Esophagus (tissue), 2 donors: ENCODE results near the gene POLR3G. TPM values are rescaled to one million over a fixed set of nuclear protein-coding genes. Genes with fewer than 3 reads are reported as not detected.

ENCODE experiments used
- H3K27ac ChIP-seq, 2 donors: one replicate each; pipeline ENCODE4 v1.5.1; 2013; ENCODE audit warnings: low read depth in 2 of 2, mild to moderate bottlenecking in 2 of 2, inconsistent platforms in 1 of 2, low read length in 1 of 2, moderate library complexity in 1 of 2
- H3K27me3 ChIP-seq, 2 donors: one replicate each; pipeline ENCODE4 v1.6.1; 2013; ENCODE audit warnings: low read length in 2 of 2, control low read depth in 1 of 2, mild to moderate bottlenecking in 1 of 2; ENCODE audit not compliant: insufficient read depth in 2 of 2, control insufficient read depth in 1 of 2
- H3K36me3 ChIP-seq, 2 donors: one replicate each; pipeline ENCODE4 v1.6.1; 2013; ENCODE audit warnings: low read length in 1 of 2; ENCODE audit not compliant: control insufficient read depth in 2 of 2, insufficient read depth in 2 of 2
- H3K4me1 ChIP-seq, 2 donors: one replicate each; pipeline ENCODE4 v1.6.1; 2013; ENCODE audit warnings: low read length in 1 of 2; ENCODE audit not compliant: control insufficient read depth in 2 of 2, insufficient read depth in 2 of 2
- H3K4me3 ChIP-seq, 2 donors: one replicate each; pipeline ENCODE4 v1.5.1; 2013; ENCODE audit warnings: low read length in 2 of 2, mild to moderate bottlenecking in 2 of 2, low read depth in 1 of 2, moderate library complexity in 1 of 2
- H3K9me3 ChIP-seq, 2 donors: one replicate each; pipeline ENCODE4 v1.6.1; 2013; ENCODE audit warnings: mild to moderate bottlenecking in 2 of 2, low read depth in 1 of 2, low read length in 1 of 2, moderate library complexity in 1 of 2; ENCODE audit not compliant: control insufficient read depth in 2 of 2, insufficient read depth in 1 of 2
- WGBS, 2 donors: extraction: QIAGEN DNeasy Blood & Tissue Kit; methylation state at CpG; one replicate each; pipeline ENCODE4 v1.1.7; 2013; 5-methylcytosine and 5-hydroxymethylcytosine counted together
- polyA plus RNA-seq, 2 donors: library from polyadenylated mRNA; stranded (reverse); fragments of 200-250 nt; gene quantifications; one replicate each; pipeline ENCODE4 v1.2.3, GENCODE V29; 2013
- donor health status: healthy with polysubstance abuse.
- donor health status: Bipolar disorder and iron deficiency.

POLR3G gene
- polyA plus RNA-seq, 2 donors = 1.9 to 3.4 TPM

DNA sequence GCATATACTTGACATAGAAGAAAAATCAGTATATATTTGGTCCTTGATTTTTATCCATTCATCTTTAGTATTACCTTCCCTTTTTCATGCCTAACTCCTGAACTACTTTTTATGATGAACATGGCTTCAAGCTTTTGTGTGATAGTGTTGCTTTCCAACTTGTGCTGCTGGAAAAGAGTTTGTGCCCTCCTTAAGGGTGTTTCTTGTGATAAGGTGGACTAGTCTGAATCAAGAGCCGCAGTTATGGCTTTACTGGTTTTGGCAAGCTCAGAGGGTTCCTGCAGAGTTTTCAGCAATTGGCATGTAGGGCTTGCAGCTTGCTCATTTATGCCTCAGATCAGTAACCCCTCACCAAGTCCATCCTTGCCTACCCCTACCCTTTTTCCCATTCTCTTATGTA, 20.5 kb downstream of the POLR3G start:
- H3K27ac ChIP-seq = no peak overlapping the region
- no peak overlapping the region for H3K4me3 ChIP-seq
- no peaks in the 10 kb centered on the region for H3K36me3 ChIP-seq
- no peaks in the 10 kb centered on the region for H3K4me1 ChIP-seq
- H3K9me3 ChIP-seq = no peaks in the 10 kb centered on the region
- no peaks in the 10 kb centered on the region for H3K27me3 ChIP-seq
- WGBS, 2 donors = 94 to 95% methylated on average over 1 of the region's 1 CpG

DNA sequence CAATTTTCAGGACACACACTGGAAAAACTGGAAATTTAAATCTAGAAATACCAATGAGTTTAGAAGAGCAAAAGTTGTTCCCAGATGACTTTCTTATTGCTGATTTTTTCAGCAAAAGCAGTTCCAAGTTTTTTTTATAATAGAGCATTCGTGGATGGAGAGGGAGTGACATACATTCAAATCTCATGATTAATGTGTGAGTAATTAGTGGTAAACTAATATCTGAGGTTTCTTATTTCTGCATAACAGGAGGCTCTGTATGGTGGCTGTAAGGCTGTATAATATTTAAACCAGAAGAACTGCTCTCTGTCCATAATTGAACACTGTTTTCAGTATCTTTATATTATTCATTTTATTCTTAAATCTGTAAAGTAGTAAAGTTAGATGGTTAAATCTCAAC, 28.9 kb downstream of the POLR3G start:
- no peaks in the 10 kb centered on the region for H3K4me1 ChIP-seq
- H3K27me3 ChIP-seq = no peaks in the 10 kb centered on the region
- H3K36me3 ChIP-seq = no peaks in the 10 kb centered on the region
- WGBS, 2 donors = 52 to 65% methylated on average over 1 of the region's 1 CpG
- no peaks in the 10 kb centered on the region for H3K9me3 ChIP-seq
- H3K27ac ChIP-seq = no peak overlapping the region
- H3K4me3 ChIP-seq = no peak overlapping the region

DNA sequence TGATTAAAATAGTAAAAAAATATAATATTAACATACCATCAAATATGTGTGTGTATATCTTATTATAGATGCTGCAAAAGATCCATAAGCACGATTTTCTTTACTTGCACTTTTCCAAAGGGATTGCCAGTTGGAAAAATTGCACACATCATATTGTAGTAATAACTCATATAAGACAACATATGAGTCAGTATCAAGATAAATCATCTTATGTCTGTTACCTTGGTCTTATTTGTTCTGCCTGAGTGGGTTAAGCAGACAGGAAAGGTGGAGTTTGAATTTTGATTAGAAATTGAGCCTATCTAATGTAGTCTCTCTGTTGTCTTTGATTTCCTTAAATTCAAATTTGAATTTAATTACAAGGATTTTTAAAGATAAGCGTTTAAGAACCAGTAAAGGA, 30.1 kb downstream of the POLR3G start:
- H3K9me3 ChIP-seq = no peaks in the 10 kb centered on the region
- H3K4me1 ChIP-seq = no peaks in the 10 kb centered on the region
- WGBS, 2 donors = 90 to 93% methylated on average over 2 of the region's 2 CpGs
- no peaks in the 10 kb centered on the region for H3K36me3 ChIP-seq
- H3K4me3 ChIP-seq = no peak overlapping the region
- H3K27ac ChIP-seq = no peak overlapping the region
- H3K27me3 ChIP-seq = no peaks in the 10 kb centered on the region

DNA sequence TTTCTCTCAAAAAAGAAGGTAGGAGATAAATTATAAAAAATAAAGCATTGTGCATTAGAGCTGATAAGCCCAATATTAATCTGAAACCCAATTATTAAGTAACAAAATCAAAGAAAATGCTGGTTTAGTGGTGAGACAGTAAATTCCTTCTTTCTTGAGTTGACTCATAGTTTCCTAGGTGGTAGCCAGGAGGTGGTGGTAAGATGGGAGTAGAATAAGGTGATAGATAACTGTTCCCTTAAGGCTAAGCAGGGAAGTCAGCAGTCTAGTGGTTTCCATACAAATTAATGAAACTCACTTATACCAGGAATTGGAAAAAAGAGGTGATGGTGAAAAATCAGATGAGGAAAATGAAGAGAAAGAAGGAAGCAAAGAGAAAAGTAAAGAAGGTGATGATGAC, 31.6 kb downstream of the POLR3G start:
- Histone ChIP-seq H3K9me3 (no peaks in the 10 kb centered on the region), H3K27ac (no peak overlapping the region), H3K4me1 (no peaks in the 10 kb centered on the region), H3K4me3 (no peak overlapping the region), H3K27me3 (no peaks in the 10 kb centered on the region), H3K36me3 (no peaks in the 10 kb centered on the region)

DNA sequence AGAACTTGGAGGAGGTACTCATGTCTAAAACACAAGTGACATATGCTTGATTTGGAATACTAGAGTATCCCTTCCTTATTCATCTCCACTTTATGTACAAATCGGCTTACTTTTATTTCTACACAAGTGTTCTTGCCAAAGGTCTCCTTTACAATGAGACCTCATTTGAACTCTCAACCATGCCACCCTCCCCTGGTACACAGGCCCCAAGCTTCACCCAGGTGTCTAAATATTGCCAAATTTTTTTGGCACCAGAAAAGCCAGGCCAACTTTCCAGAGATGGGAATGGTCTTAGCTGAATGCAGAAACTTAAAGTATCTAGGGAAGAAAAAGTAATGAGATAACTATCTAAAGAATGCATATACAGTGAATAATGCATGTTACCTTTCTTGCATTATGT, 35.8 kb downstream of the POLR3G start:
- H3K36me3 ChIP-seq = no peaks in the 10 kb centered on the region
- WGBS, 2 donors = 93 to 100% methylated on average over 1 of the region's 1 CpG
- H3K4me1 ChIP-seq = no peaks in the 10 kb centered on the region
- H3K9me3 ChIP-seq = no peaks in the 10 kb centered on the region
- H3K4me3 ChIP-seq = no peak overlapping the region
- no peak overlapping the region for H3K27ac ChIP-seq
- no peaks in the 10 kb centered on the region for H3K27me3 ChIP-seq

DNA sequence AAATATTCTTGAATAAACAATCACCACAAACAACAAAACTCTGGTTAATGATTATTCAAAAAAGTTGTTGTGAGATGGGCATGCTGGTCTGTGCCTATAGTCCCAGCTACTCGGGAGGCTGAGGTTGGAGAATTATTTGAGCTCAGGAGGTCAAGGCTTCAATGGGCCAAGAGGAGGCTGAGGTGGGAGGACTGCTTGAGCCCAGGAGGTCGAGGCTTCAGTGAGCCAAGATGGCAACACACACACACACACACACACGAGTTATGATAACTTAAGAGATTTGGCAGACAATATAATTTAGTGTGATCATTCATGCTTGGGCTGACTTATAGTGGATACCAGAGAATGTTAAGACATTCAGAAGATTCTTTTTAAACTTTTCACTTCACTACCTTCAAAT, 39.9 kb downstream of the POLR3G start:
- Histone ChIP-seq H3K9me3 (no peaks in the 10 kb centered on the region), H3K4me1 (no peaks in the 10 kb centered on the region), H3K27me3 (no peaks in the 10 kb centered on the region), H3K36me3 (no peaks in the 10 kb centered on the region), H3K27ac (no peak overlapping the region), H3K4me3 (no peak overlapping the region)
- 77 to 79% methylated on average over 3 of the region's 3 CpGs for WGBS, 2 donors

DNA sequence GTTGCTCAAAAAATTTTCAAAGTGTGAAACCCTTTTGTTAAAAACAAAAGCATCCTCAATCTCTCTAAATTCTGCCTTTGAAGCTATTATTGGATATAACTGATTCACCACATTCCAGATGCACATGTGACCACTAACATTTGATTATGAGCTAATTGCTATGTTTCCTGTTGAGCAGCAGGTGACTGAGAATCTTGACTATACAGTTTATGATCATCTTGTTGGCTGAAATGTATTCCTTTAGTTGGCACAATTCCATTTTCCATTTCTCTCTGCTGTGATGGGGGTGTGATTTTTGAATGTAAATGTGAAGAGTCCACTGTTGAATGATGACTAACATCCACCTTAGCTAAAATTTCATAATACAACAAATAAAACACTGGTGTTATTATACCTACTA, 44.0 kb downstream of the POLR3G start:
- Histone ChIP-seq H3K9me3 (no peaks in the 10 kb centered on the region), H3K4me3 (no peak overlapping the region), H3K27ac (peak overlapping the region in 1 of 2 donors; percentile 70), H3K27me3 (no peaks in the 10 kb centered on the region), H3K36me3 (no peaks in the 10 kb centered on the region), H3K4me1 (no peaks in the 10 kb centered on the region)

DNA sequence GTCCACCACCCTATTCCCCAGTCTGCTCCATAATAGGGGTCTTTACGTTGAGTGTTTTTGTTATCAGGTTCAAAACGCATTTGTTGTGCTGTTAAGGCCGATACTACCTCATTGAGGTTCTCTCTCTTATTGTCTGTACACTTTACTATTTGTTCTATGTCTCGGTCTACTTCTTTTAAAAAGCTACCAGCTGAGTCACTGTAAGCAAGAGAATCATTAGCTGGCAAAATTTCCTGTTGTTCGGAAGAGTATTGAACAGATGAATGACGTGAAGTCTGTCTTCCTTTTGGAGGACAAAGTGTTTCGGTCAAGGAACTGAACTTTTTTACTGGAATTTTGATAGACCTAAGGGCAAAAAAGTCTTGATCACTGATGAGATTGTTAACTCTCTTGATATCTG, 44.4 kb downstream of the POLR3G start:
- Histone ChIP-seq H3K4me1 (no peaks in the 10 kb centered on the region), H3K27me3 (no peaks in the 10 kb centered on the region), H3K9me3 (no peaks in the 10 kb centered on the region), H3K27ac (peak overlapping the region in 1 of 2 donors; percentile 70), H3K36me3 (no peaks in the 10 kb centered on the region), H3K4me3 (no peak overlapping the region)
- 68 to 78% methylated on average over 7 of the region's 7 CpGs for WGBS, 2 donors

DNA sequence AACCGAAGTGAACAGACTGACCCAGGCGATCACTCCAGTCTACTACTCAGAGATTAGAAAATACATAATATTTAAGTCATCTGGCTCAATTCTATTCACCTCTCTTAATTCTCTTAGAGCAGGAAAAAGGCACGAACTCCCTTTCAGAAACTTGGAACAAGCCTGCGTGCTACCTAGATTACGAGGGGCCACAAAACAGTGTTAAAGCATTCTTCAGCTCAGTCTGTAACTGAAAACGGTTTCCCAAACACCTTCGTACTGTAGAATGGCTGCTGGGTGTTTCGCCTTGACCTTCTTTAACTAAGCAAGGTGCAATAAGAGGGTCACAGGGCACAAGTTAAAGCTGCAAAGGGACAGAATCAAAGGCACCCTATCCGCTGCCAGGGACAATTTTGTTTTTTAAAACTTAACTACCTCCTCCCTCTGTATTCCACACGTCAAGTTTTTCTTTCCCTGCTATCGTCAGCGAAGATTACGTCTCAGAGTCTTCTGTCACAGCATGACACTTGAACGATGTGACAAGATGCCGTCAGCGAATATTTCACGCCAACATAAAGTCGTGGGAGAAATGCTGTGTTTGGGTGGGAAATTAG, 54.0 kb downstream of the POLR3G start:
- Histone ChIP-seq H3K4me1 (no peaks in the 10 kb centered on the region), H3K27me3 (peaks cover 0 to 1% of the 10 kb centered on the region in 2 donors), H3K36me3 (no peaks in the 10 kb centered on the region), H3K9me3 (no peaks in the 10 kb centered on the region), H3K4me3 (peak overlapping the region; percentile 83 to 87), H3K27ac (peak overlapping the region; percentile 87 to 89)
- 3 to 4% methylated on average over 18 of the region's 18 CpGs for WGBS, 2 donors

DNA sequence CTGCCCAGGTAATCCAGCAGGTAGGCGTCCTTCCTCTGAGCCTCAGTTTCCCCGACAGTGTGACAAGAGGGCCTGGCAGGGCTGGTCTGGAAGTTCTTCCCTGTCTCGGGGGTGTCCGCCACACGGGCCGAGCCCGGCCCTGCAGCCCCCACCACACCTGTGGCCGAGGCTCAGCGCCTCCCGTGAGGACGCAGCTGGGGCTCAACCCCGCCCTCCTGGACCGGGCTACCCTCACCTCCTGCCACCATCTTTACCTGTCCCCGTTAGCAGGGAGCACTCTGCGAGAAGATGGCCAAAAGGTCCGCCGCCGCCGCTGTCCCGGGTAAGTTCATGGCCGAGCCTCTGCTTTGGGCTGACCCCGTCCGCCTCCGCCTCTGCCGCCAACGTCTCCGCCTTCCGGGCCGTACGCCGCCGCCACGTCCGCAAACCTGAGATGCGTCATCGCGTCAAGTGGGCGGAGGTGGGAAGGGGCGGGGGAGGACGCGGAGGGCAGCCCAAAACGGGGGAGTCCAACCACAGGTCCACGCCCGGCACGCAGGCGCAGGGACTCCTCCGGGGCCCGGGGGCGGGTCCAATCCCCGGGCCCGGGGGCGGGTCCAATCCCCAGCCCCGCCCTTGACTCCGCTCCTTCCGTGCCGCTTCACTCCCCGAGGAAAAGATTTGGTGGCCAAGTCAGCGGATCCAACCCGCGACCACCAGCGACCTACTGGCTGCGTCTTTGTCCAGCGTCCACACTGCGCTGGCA, 54.7 kb downstream of the POLR3G start, which contains the start of gene LYSMD3:
Gene LYSMD3, minus strand, starts transcription at position 391 of the 745 bp plus-strand sequence. CDS start 4,295 bp downstream, outside the sequence.
- H3K27ac ChIP-seq = peak within 1 kb of the TSS; percentile 89 to 91
- WGBS, 2 donors = 1% methylated on average over 53 to 64 of the region's 64 CpGs
- H3K36me3 ChIP-seq = no peaks in the 10 kb centered on the region
- no peaks in the 10 kb centered on the region for H3K4me1 ChIP-seq
- peak within 1 kb of the TSS; percentile 83 to 88 for H3K4me3 ChIP-seq
- no peaks in the 10 kb centered on the region for H3K9me3 ChIP-seq
- peaks cover 0 to 4% of the 10 kb centered on the region in 2 donors for H3K27me3 ChIP-seq
